PC-9 (cell line): ENCODE data around the gene PWP1. TPM values are rescaled to one million over a fixed set of nuclear protein-coding genes. Genes with fewer than 3 reads are reported as not detected.

Source experiments
- BruUV-seq: library from RNA; stranded (reverse); fragments of 400-500 nt; replicated peaks from 2 replicates; lab custom pipeline; 2021; lab: Mats Ljungman, UMichigan
- CTCF ChIA-PET: fragments of 300-600 bp; sonication (Branson Sonifier 250); formaldehyde crosslinking; loops from one replicate; lab custom pipeline; 2022; ENCODE audit warnings: antibody characterized with exemption; lab: Charles Lee
- POLR2A ChIA-PET: fragments of 300-600 bp; sonication (Branson Sonifier 250); formaldehyde crosslinking; loops from one replicate; lab custom pipeline; 2022; ENCODE audit warnings: antibody characterized with exemption; ENCODE audit not compliant: unreplicated experiment; lab: Charles Lee
- DNase-seq, 2 experiments: peaks; one replicate each; pipeline versions ENCODE4 v3.0.0 to v3.0.0-alpha.2; 2015 to 2022; ENCODE audit warnings: mixed read lengths in 1 of 2
- H2AFZ ChIP-seq: fragments of 200-600 bp; sonication (generic); 2 replicates; pipeline ENCODE4 v1.8.1; 2017; ENCODE audit warnings: antibody characterized with exemption
- H3F3A ChIP-seq: fragments of 200-600 bp; sonication (generic); 2 replicates; pipeline ENCODE4 v1.8.1; 2017; ENCODE audit warnings: antibody characterized with exemption, mild to moderate bottlenecking, low read depth; ENCODE audit not compliant: insufficient read depth
- H3K27ac ChIP-seq: fragments of 200-600 bp; sonication (generic); 2 replicates; pipeline ENCODE4 v1.6.1; 2016; ENCODE audit warnings: mixed run types
- H3K27me3 ChIP-seq: fragments of 200-600 bp; sonication (generic); 2 replicates; pipeline ENCODE4 v1.6.1; 2016; ENCODE audit warnings: low read depth, mixed run types; ENCODE audit not compliant: insufficient read depth
- H3K36me3 ChIP-seq: fragments of 200-600 bp; sonication (generic); 2 replicates; pipeline ENCODE4 v1.6.1; 2016; ENCODE audit warnings: low read depth, mixed run types
- H3K4me1 ChIP-seq: fragments of 200-600 bp; sonication (generic); replicated peaks from 2 replicates; pipeline ENCODE4 v1.6.1; 2016; ENCODE audit warnings: mixed run types; ENCODE audit not compliant: insufficient read depth
- H3K4me2 ChIP-seq: fragments of 200-600 bp; sonication (generic); 2 replicates; pipeline ENCODE4 v1.6.1; 2017; ENCODE audit warnings: mixed run types
- H3K4me3 ChIP-seq: fragments of 200-600 bp; sonication (generic); 2 replicates; pipeline ENCODE4 v1.6.1; 2016; ENCODE audit warnings: mixed run types
- H3K79me2 ChIP-seq: fragments of 200-600 bp; sonication (generic); 2 replicates; pipeline ENCODE4 v1.6.1; 2017; ENCODE audit warnings: low read depth, mixed run types
- H3K9me2 ChIP-seq: fragments of 200-600 bp; sonication (generic); 2 replicates; pipeline ENCODE4 v1.8.1; 2017; ENCODE audit warnings: mild to moderate bottlenecking; ENCODE audit not compliant: insufficient read depth
- H3K9me3 ChIP-seq: fragments of 200-600 bp; sonication (generic); 2 replicates; pipeline ENCODE4 v1.8.1; 2016; ENCODE audit warnings: low read depth; ENCODE audit not compliant: insufficient read depth
- H4K20me1 ChIP-seq: fragments of 200-600 bp; sonication (generic); 2 replicates; pipeline ENCODE4 v1.8.1; 2017; ENCODE audit not compliant: insufficient read depth
- CTCF ChIP-seq: fragments of 200-600 bp; sonication (generic); conservative IDR thresholded peaks from 2 replicates; pipeline ENCODE4 v1.6.1; 2017; ENCODE audit warnings: mixed run types, antibody characterized with exemption, mild to moderate bottlenecking, moderate library complexity
- EZH2 ChIP-seq: fragments of 200-600 bp; sonication (generic); IDR thresholded peaks from 2 replicates; pipeline ENCODE4 v1.8.0; 2017; ENCODE audit warnings: antibody characterized with exemption, low read depth
- intact Hi-C: fragments of 100-400 bp; cut with micrococcal nuclease; formaldehyde crosslinking; loops from one replicate; pipeline ENCODE4 v1.10.0; 2022; ENCODE audit not compliant: unreplicated experiment
- total RNA-seq: library from RNA; stranded (reverse); gene quantifications from 2 replicates; pipeline ENCODE4 v1.2.3, GENCODE V29; 2021

PWP1 gene
- total RNA-seq, 1 experiment from 2014 or later = 44.1 TPM

- TF ChIP-seq CTCF = no peak
- TF ChIP-seq EZH2 = no peak
- Histone ChIP-seq H3K4me1 (no peaks in the 10 kb centered on the region), H3K4me3 (no peak overlapping the region), H3F3A (no peaks in the 10 kb centered on the region), H2AFZ (no peak overlapping the region), H4K20me1 (no peaks in the 10 kb centered on the region), H3K27me3 (no peaks in the 10 kb centered on the region), H3K27ac (no peak overlapping the region), H3K36me3 (no peaks in the 10 kb centered on the region), H3K79me2 (no peaks in the 10 kb centered on the region), H3K4me2 (no peak overlapping the region), H3K9me2 (no peaks in the 10 kb centered on the region), H3K9me3 (no peaks in the 10 kb centered on the region)
- intact Hi-C loops = no loop called here
- CTCF ChIA-PET = no interaction called here
- POLR2A ChIA-PET = no interaction called here
- no TSS peak for BruUV-seq
- DNase-seq = no peak
These were observed 34.6 kb upstream of the PWP1 start for GRCh38 chr12:107650977-107651376.

- H3K4me1 ChIP-seq = no peaks in the 10 kb centered on the region
- no peak for DNase-seq
- no peaks in the 10 kb centered on the region for H3K9me3 ChIP-seq
- no TSS peak for BruUV-seq
- no peaks in the 10 kb centered on the region for H3K79me2 ChIP-seq
- H3K4me2 ChIP-seq = no peak overlapping the region
- no peaks in the 10 kb centered on the region for H4K20me1 ChIP-seq
- ChIA-PET CTCF (no interaction called here), POLR2A (no interaction called here)
- no peaks in the 10 kb centered on the region for H3F3A ChIP-seq
- no peaks in the 10 kb centered on the region for H3K27me3 ChIP-seq
- no peak for TF ChIP-seq CTCF
- no peak for TF ChIP-seq EZH2
- no peak overlapping the region for H3K4me3 ChIP-seq
- H2AFZ ChIP-seq = no peak overlapping the region
- intact Hi-C loops = no loop called here
- H3K36me3 ChIP-seq = no peaks in the 10 kb centered on the region
- H3K27ac ChIP-seq = no peak overlapping the region
- no peaks in the 10 kb centered on the region for H3K9me2 ChIP-seq
These were observed 33.8 kb upstream of the PWP1 start for GRCh38 chr12:107651571-107652449.

GRCh38 chr12:107653519-107653918 lies 32.1 kb upstream of the PWP1 start:
- intact Hi-C loops = no loop called here
- TF ChIP-seq EZH2 = no peak
- TF ChIP-seq CTCF = no peak
- ChIA-PET CTCF (no interaction called here), POLR2A (no interaction called here)
- DNase-seq = no peak
- no peak overlapping the region for H2AFZ ChIP-seq
- no peaks in the 10 kb centered on the region for H3K9me3 ChIP-seq
- H3F3A ChIP-seq = no peaks in the 10 kb centered on the region
- no TSS peak for BruUV-seq
- no peaks in the 10 kb centered on the region for H4K20me1 ChIP-seq
- no peak overlapping the region for H3K27ac ChIP-seq
- no peaks in the 10 kb centered on the region for H3K9me2 ChIP-seq
- H3K79me2 ChIP-seq = no peaks in the 10 kb centered on the region
- no peaks in the 10 kb centered on the region for H3K36me3 ChIP-seq
- no peaks in the 10 kb centered on the region for H3K27me3 ChIP-seq
- no peak overlapping the region for H3K4me2 ChIP-seq
- no peak overlapping the region for H3K4me3 ChIP-seq
- H3K4me1 ChIP-seq = no peaks in the 10 kb centered on the region
